Liver (tissue), 9 donors: ENCODE measurements around the gene SLC47A2. TPM values are rescaled to one million over a fixed set of nuclear protein-coding genes. Genes with fewer than 3 reads are reported as not detected.

ENCODE experiments used
- DNase-seq: peaks from one replicate; pipeline ENCODE4 v3.0.0-alpha.2; 2017; ENCODE audit warnings: low spot score
- H3K27ac ChIP-seq, 2 donors: one replicate each; pipeline ENCODE4 v1.7.0; 2013; ENCODE audit warnings: inconsistent platforms in 2 of 2, low read length in 2 of 2, control low read depth in 1 of 2, low read depth in 1 of 2, mild to moderate bottlenecking in 1 of 2
- H3K27me3 ChIP-seq, 4 donors: one replicate each; pipeline versions ENCODE4 v1.6.1 to v1.7.0; 2013; ENCODE audit warnings: low read length in 3 of 4, inconsistent platforms in 1 of 4, mild to moderate bottlenecking in 1 of 4, moderate library complexity in 1 of 4; ENCODE audit not compliant: control insufficient read depth in 4 of 4, insufficient read depth in 4 of 4
- H3K36me3 ChIP-seq, 4 donors: one replicate each; pipeline versions ENCODE4 v1.6.1 to v1.7.0; 2013; ENCODE audit warnings: low read length in 3 of 4, mild to moderate bottlenecking in 3 of 4, low read depth in 1 of 4, moderate library complexity in 1 of 4; ENCODE audit not compliant: control insufficient read depth in 4 of 4, insufficient read depth in 3 of 4
- H3K4me1 ChIP-seq, 4 donors: one replicate each; pipeline versions ENCODE4 v1.6.1 to v1.7.0; 2013; ENCODE audit warnings: low read length in 3 of 4, mild to moderate bottlenecking in 3 of 4, moderate library complexity in 1 of 4; ENCODE audit not compliant: control insufficient read depth in 4 of 4, insufficient read depth in 4 of 4
- H3K4me3 ChIP-seq, 3 donors: one replicate each; pipeline versions ENCODE4 v1.6.1 to v1.7.0; 2013; ENCODE audit warnings: low read length in 3 of 3, control low read depth in 1 of 3, low read depth in 1 of 3, mild to moderate bottlenecking in 1 of 3
- H3K9ac ChIP-seq, 2 donors: one replicate each; pipeline ENCODE4 v1.7.0; 2013; ENCODE audit warnings: low read length in 2 of 2, mild to moderate bottlenecking in 2 of 2, moderate library complexity in 2 of 2, control low read depth in 1 of 2, low read depth in 1 of 2
- H3K9me3 ChIP-seq, 4 donors: one replicate each; pipeline versions ENCODE4 v1.6.1 to v1.7.0; 2013; ENCODE audit warnings: low read length in 3 of 4; ENCODE audit not compliant: control insufficient read depth in 4 of 4
- CTCF ChIP-seq: fragments of 150-350 bp; IDR thresholded peaks from 2 replicates; pipeline ENCODE4 v1.5.1; 2017; ENCODE audit warnings: improper control_type of control experiment, low read depth, low read length; ENCODE audit not compliant: missing input control
- EGR1 ChIP-seq, 2 donors: IDR thresholded peaks; 2 replicates each; pipeline ENCODE4 v1.6.1; 2016 to 2018; ENCODE audit warnings: antibody characterized with exemption in 2 of 2, low read depth in 2 of 2
- FOXA1 ChIP-seq: IDR thresholded peaks from 2 replicates; pipeline ENCODE4 v1.6.1; 2016; ENCODE audit warnings: antibody characterized with exemption
- FOXA2 ChIP-seq: IDR thresholded peaks from 2 replicates; pipeline ENCODE4 v1.6.1; 2016; ENCODE audit warnings: antibody characterized with exemption
- GABPA ChIP-seq, 2 donors: IDR thresholded peaks in 1 of 2; conservative IDR thresholded peaks in 1 of 2; 2 replicates each; pipeline ENCODE4 v1.6.1; 2016; ENCODE audit warnings: antibody characterized with exemption in 2 of 2, mild to moderate bottlenecking in 1 of 2, moderate library complexity in 1 of 2
- HNF4A ChIP-seq, 2 donors: conservative IDR thresholded peaks; 2 replicates each; pipeline ENCODE4 v1.6.1; 2016; ENCODE audit warnings: antibody characterized with exemption in 2 of 2, mild to moderate bottlenecking in 2 of 2
- HNF4G ChIP-seq: IDR thresholded peaks from 2 replicates; pipeline ENCODE4 v1.6.1; 2016; ENCODE audit warnings: antibody characterized with exemption
- JUND ChIP-seq, 2 donors: IDR thresholded peaks; 2 replicates each; pipeline ENCODE4 v1.6.1; 2016; ENCODE audit warnings: antibody characterized with exemption in 2 of 2
- MAX ChIP-seq: IDR thresholded peaks from 2 replicates; pipeline ENCODE4 v1.6.1; 2016; ENCODE audit warnings: antibody characterized with exemption
- NR2F2 ChIP-seq: IDR thresholded peaks from 2 replicates; pipeline ENCODE4 v1.6.1; 2016; ENCODE audit warnings: antibody characterized with exemption
- RAD21 ChIP-seq, 2 donors: IDR thresholded peaks; 2 replicates each; pipeline ENCODE4 v1.6.1; 2016; ENCODE audit warnings: antibody characterized with exemption in 2 of 2, mild to moderate bottlenecking in 2 of 2
- RXRA ChIP-seq, 2 donors: IDR thresholded peaks; 2 replicates each; pipeline ENCODE4 v1.6.1; 2017 to 2018; ENCODE audit warnings: antibody characterized with exemption in 2 of 2, mild to moderate bottlenecking in 1 of 2
- SP1 ChIP-seq: IDR thresholded peaks from 2 replicates; pipeline ENCODE4 v1.6.1; 2018; ENCODE audit warnings: antibody characterized with exemption, mild to moderate bottlenecking
- TAF1 ChIP-seq: conservative IDR thresholded peaks from 2 replicates; pipeline ENCODE4 v1.6.1; 2016; ENCODE audit warnings: antibody characterized with exemption, mild to moderate bottlenecking
- YY1 ChIP-seq: IDR thresholded peaks from 2 replicates; pipeline ENCODE4 v1.6.1; 2016; ENCODE audit warnings: antibody characterized with exemption, mild to moderate bottlenecking
- WGBS: extraction: QIAGEN DNeasy Blood & Tissue Kit; methylation state at CpG from one replicate; pipeline ENCODE4 v1.1.7; 2013; 5-methylcytosine and 5-hydroxymethylcytosine counted together
- polyA plus RNA-seq, 2 donors: library from polyadenylated mRNA; stranded (reverse) in 1 of 2; unstranded in 1 of 2; fragments of 200-250 nt in 1 of 2; fragments of >200 nt in 1 of 2; fragmentation: Nextera tagmentation in 1 of 2; extraction: Ambion mirVana in 1 of 2; gene quantifications; one replicate each; pipeline versions ENCODE4 v1.2.1 to v1.2.3, GENCODE V29; 2013 to 2015
- total RNA-seq, 2 donors: library from RNA; depleted of rRNA; stranded (reverse); fragments of >200 nt; gene quantifications; one replicate each; pipeline ENCODE4 v1.2.3, GENCODE V29; 2014
- TF ChIP-seq, protein P1 (sequence below): IDR thresholded peaks from 2 replicates; pipeline ENCODE4 v1.6.1; 2016; ENCODE audit warnings: antibody characterized with exemption
- TF ChIP-seq, protein P2 (sequence below): IDR thresholded peaks from 2 replicates; pipeline ENCODE4 v1.6.1; 2016; ENCODE audit warnings: antibody characterized with exemption
- TF ChIP-seq, protein P3 (sequence below): IDR thresholded peaks from 2 replicates; pipeline ENCODE4 v1.6.1; 2016; ENCODE audit warnings: antibody characterized with exemption, mild to moderate bottlenecking
- donor health status: healthy.
- donor health status: healthy.
- donor health status: healthy.
- donor health status: healthy.
- donor health status: healthy.

Gene SLC47A2
- total and polyA plus RNA-seq, 4 donors, result 0.08 TPM; not detected in 3

GRCh38 chr17:19648475-19649273, 67.7 kb downstream of the SLC47A2 start, which contains the start of gene ALDH3A2:
ALDH3A2 (plus strand) TSS chr17:19648751; CDS start chr17:19648972, 221 bp downstream.
- H3K27ac ChIP-seq, result peak within 1 kb of the TSS; percentile 94 to 98
- no peaks in the 10 kb centered on the region for H3K27me3 ChIP-seq
- TF ChIP-seq FOXA1 (peak; percentile 43), RAD21 (IDR thresholded peaks at IDR 0.05) (peak; percentile 55 to 71), HNF4G (peak; percentile 93), JUND (IDR thresholded peaks at IDR 0.05) (no peak), RXRA (IDR thresholded peaks at IDR 0.05) (peak; percentile 90 to 98), MAX (no peak), SP1 (peak; percentile 94), HNF4A (conservative IDR thresholded peaks at IDR 0.05) (peak; percentile 83 to 96), CTCF (peak; percentile 12), FOXA2 (no peak), TAF1 (peak; percentile 65), NR2F2 (peak; percentile 79), YY1 (peak; percentile 67), GABPA (IDR thresholded peaks at IDR 0.05 in 1 of 2, conservative IDR thresholded peaks at IDR 0.05 in 1 of 2) (peak in 1 of 2 donors; percentile 6), EGR1 (IDR thresholded peaks at IDR 0.05; ENCODE audit: low read depth in 2 of 2) (peak; percentile 92 to 94)
- TF ChIP-seq, protein P1, sequence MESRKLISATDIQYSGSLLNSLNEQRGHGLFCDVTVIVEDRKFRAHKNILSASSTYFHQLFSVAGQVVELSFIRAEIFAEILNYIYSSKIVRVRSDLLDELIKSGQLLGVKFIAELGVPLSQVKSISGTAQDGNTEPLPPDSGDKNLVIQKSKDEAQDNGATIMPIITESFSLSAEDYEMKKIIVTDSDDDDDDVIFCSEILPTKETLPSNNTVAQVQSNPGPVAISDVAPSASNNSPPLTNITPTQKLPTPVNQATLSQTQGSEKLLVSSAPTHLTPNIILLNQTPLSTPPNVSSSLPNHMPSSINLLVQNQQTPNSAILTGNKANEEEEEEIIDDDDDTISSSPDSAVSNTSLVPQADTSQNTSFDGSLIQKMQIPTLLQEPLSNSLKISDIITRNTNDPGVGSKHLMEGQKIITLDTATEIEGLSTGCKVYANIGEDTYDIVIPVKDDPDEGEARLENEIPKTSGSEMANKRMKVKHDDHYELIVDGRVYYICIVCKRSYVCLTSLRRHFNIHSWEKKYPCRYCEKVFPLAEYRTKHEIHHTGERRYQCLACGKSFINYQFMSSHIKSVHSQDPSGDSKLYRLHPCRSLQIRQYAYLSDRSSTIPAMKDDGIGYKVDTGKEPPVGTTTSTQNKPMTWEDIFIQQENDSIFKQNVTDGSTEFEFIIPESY, result no peak
- TF ChIP-seq, protein P2, sequence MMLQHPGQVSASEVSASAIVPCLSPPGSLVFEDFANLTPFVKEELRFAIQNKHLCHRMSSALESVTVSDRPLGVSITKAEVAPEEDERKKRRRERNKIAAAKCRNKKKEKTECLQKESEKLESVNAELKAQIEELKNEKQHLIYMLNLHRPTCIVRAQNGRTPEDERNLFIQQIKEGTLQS, result peak; percentile 49
- TF ChIP-seq, protein P3, sequence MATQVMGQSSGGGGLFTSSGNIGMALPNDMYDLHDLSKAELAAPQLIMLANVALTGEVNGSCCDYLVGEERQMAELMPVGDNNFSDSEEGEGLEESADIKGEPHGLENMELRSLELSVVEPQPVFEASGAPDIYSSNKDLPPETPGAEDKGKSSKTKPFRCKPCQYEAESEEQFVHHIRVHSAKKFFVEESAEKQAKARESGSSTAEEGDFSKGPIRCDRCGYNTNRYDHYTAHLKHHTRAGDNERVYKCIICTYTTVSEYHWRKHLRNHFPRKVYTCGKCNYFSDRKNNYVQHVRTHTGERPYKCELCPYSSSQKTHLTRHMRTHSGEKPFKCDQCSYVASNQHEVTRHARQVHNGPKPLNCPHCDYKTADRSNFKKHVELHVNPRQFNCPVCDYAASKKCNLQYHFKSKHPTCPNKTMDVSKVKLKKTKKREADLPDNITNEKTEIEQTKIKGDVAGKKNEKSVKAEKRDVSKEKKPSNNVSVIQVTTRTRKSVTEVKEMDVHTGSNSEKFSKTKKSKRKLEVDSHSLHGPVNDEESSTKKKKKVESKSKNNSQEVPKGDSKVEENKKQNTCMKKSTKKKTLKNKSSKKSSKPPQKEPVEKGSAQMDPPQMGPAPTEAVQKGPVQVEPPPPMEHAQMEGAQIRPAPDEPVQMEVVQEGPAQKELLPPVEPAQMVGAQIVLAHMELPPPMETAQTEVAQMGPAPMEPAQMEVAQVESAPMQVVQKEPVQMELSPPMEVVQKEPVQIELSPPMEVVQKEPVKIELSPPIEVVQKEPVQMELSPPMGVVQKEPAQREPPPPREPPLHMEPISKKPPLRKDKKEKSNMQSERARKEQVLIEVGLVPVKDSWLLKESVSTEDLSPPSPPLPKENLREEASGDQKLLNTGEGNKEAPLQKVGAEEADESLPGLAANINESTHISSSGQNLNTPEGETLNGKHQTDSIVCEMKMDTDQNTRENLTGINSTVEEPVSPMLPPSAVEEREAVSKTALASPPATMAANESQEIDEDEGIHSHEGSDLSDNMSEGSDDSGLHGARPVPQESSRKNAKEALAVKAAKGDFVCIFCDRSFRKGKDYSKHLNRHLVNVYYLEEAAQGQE, result peak; percentile 78
- peak within 1 kb of the TSS; percentile 73 to 81 (median 77) for H3K4me3 ChIP-seq
- H3K36me3 ChIP-seq, result no peaks in the 10 kb centered on the region
- peaks cover 6 to 65% (median 50%) of the 10 kb centered on the region in 4 donors for H3K4me1 ChIP-seq
- no peaks in the 10 kb centered on the region for H3K9me3 ChIP-seq
- DNase-seq, result peak; percentile 95
- peak within 1 kb of the TSS; percentile 93 to 100 for H3K9ac ChIP-seq
- under 1% methylated on average over 71 of the region's 71 CpGs for WGBS
